ENCODE data around the gene SMAGP.
A peak's percentile ranks its signal among the peaks of the same experiment; 100 is the strongest.
"Not testable (repeated sequence)": the region's sequence is repeated elsewhere in the genome, so short reads cannot be mapped to it uniquely, and the experiment has no call there.

Gene SMAGP

GRCh38 chr12:51270067-51270950, at the start of gene SMAGP:
Gene SMAGP, minus strand, starts transcription at chr12:51270415. Its CDS starts 1,137 bp downstream, at chr12:51269278.
- H3K36me3 ChIP-seq (ENCODE audit: control insufficient read depth in 1 of 2, insufficient read depth in 2 of 2, low read length in 2 of 2), result peaks cover 0 to 2% of the 10 kb centered on the region in 2 donors
- H3K9ac ChIP-seq (ENCODE audit: low read depth in 1 of 2, low read length in 2 of 2), result peak within 1 kb of the TSS; percentile 62 to 84
- peak within 1 kb of the TSS; percentile 81 to 87 for H3K4me3 ChIP-seq (ENCODE audit: low read depth in 1 of 2, low read length in 2 of 2)
- H3K27ac ChIP-seq (ENCODE audit: low read depth, low read length), result peak within 1 kb of the TSS; percentile 83
- peaks cover 15 to 21% of the 10 kb centered on the region in 2 donors for H3K4me1 ChIP-seq (ENCODE audit: control insufficient read depth in 1 of 2, insufficient read depth in 2 of 2, low read length in 2 of 2)
- H3K9me3 ChIP-seq (ENCODE audit: control insufficient read depth in 1 of 2, low read length in 2 of 2), result no peaks in the 10 kb centered on the region
- H3K27me3 ChIP-seq (ENCODE audit: control insufficient read depth in 1 of 2, insufficient read depth in 2 of 2, low read length in 2 of 2), result no peaks in the 10 kb centered on the region

- Histone ChIP-seq H3K4me1 (ENCODE audit: control insufficient read depth in 1 of 2, insufficient read depth in 2 of 2, low read length in 2 of 2) (peaks cover 7 to 13% of the 10 kb centered on the region in 2 donors), H3K27ac (ENCODE audit: low read depth, low read length) (no peak overlapping the region), H3K4me3 (ENCODE audit: low read depth in 1 of 2, low read length in 2 of 2) (no peak overlapping the region), H3K9me3 (ENCODE audit: control insufficient read depth in 1 of 2, low read length in 2 of 2) (no peaks in the 10 kb centered on the region), H3K36me3 (ENCODE audit: control insufficient read depth in 1 of 2, insufficient read depth in 2 of 2, low read length in 2 of 2) (no peaks in the 10 kb centered on the region), H3K9ac (ENCODE audit: low read depth in 1 of 2, low read length in 2 of 2) (no peak overlapping the region), H3K27me3 (ENCODE audit: control insufficient read depth in 1 of 2, insufficient read depth in 2 of 2, low read length in 2 of 2) (no peaks in the 10 kb centered on the region)
Measured at GRCh38 chr12:51318846-51319599, 48.8 kb upstream of the SMAGP start.

GRCh38 chr12:51318057-51318806, 48.0 kb upstream of the SMAGP start:
- not testable (repeated sequence) for H3K9me3 ChIP-seq (ENCODE audit: control insufficient read depth in 1 of 2, low read length in 2 of 2); H3K36me3 ChIP-seq (ENCODE audit: control insufficient read depth in 1 of 2, insufficient read depth in 2 of 2, low read length in 2 of 2); H3K4me3 ChIP-seq (ENCODE audit: low read depth in 1 of 2, low read length in 2 of 2); H3K9ac ChIP-seq (ENCODE audit: low read depth in 1 of 2, low read length in 2 of 2); H3K27me3 ChIP-seq (ENCODE audit: control insufficient read depth in 1 of 2, insufficient read depth in 2 of 2, low read length in 2 of 2); H3K27ac ChIP-seq (ENCODE audit: low read depth, low read length)
- peaks cover 7 to 13% of the 10 kb centered on the region in 2 donors for H3K4me1 ChIP-seq (ENCODE audit: control insufficient read depth in 1 of 2, insufficient read depth in 2 of 2, low read length in 2 of 2)

GRCh38 chr12:51311389-51311788, 41.2 kb upstream of the SMAGP start:
- no peak overlapping the region for H3K9ac ChIP-seq (ENCODE audit: low read depth in 1 of 2, low read length in 2 of 2)
- H3K9me3 ChIP-seq (ENCODE audit: control insufficient read depth in 1 of 2, low read length in 2 of 2), result no peaks in the 10 kb centered on the region
- no peak overlapping the region for H3K4me3 ChIP-seq (ENCODE audit: low read depth in 1 of 2, low read length in 2 of 2)
- no peaks in the 10 kb centered on the region for H3K36me3 ChIP-seq (ENCODE audit: control insufficient read depth in 1 of 2, insufficient read depth in 2 of 2, low read length in 2 of 2)
- no peaks in the 10 kb centered on the region for H3K27me3 ChIP-seq (ENCODE audit: control insufficient read depth in 1 of 2, insufficient read depth in 2 of 2, low read length in 2 of 2)
- no peak overlapping the region for H3K27ac ChIP-seq (ENCODE audit: low read depth, low read length)
- H3K4me1 ChIP-seq (ENCODE audit: control insufficient read depth in 1 of 2, insufficient read depth in 2 of 2, low read length in 2 of 2), result peaks cover 14 to 18% of the 10 kb centered on the region in 2 donors

GRCh38 chr12:51307655-51308593, 37.7 kb upstream of the SMAGP start:
- no peak overlapping the region for H3K27ac ChIP-seq (ENCODE audit: low read depth, low read length)
- H3K9ac ChIP-seq (ENCODE audit: low read depth in 1 of 2, low read length in 2 of 2), result no peak overlapping the region
- H3K4me3 ChIP-seq (ENCODE audit: low read depth in 1 of 2, low read length in 2 of 2), result no peak overlapping the region
- H3K4me1 ChIP-seq (ENCODE audit: control insufficient read depth in 1 of 2, insufficient read depth in 2 of 2, low read length in 2 of 2), result peaks cover 14 to 18% of the 10 kb centered on the region in 2 donors
- H3K27me3 ChIP-seq (ENCODE audit: control insufficient read depth in 1 of 2, insufficient read depth in 2 of 2, low read length in 2 of 2), result no peaks in the 10 kb centered on the region
- no peaks in the 10 kb centered on the region for H3K36me3 ChIP-seq (ENCODE audit: control insufficient read depth in 1 of 2, insufficient read depth in 2 of 2, low read length in 2 of 2)
- no peaks in the 10 kb centered on the region for H3K9me3 ChIP-seq (ENCODE audit: control insufficient read depth in 1 of 2, low read length in 2 of 2)

- H3K4me1 ChIP-seq (ENCODE audit: control insufficient read depth in 1 of 2, insufficient read depth in 2 of 2, low read length in 2 of 2), result peaks cover 14 to 18% of the 10 kb centered on the region in 2 donors
- H3K4me3 ChIP-seq (ENCODE audit: low read depth in 1 of 2, low read length in 2 of 2), result no peak overlapping the region
- H3K9ac ChIP-seq (ENCODE audit: low read depth in 1 of 2, low read length in 2 of 2), result no peak overlapping the region
- H3K27me3 ChIP-seq (ENCODE audit: control insufficient read depth in 1 of 2, insufficient read depth in 2 of 2, low read length in 2 of 2), result no peaks in the 10 kb centered on the region
- H3K36me3 ChIP-seq (ENCODE audit: control insufficient read depth in 1 of 2, insufficient read depth in 2 of 2, low read length in 2 of 2), result peaks cover 0 to 7% of the 10 kb centered on the region in 2 donors
- no peaks in the 10 kb centered on the region for H3K9me3 ChIP-seq (ENCODE audit: control insufficient read depth in 1 of 2, low read length in 2 of 2)
- no peak overlapping the region for H3K27ac ChIP-seq (ENCODE audit: low read depth, low read length)
Measured at GRCh38 chr12:51306507-51306906, 36.3 kb upstream of the SMAGP start.

GRCh38 chr12:51300768-51301167, 30.6 kb upstream of the SMAGP start:
- not testable (repeated sequence) for H3K4me3 ChIP-seq (ENCODE audit: low read depth in 1 of 2, low read length in 2 of 2); H3K9me3 ChIP-seq (ENCODE audit: control insufficient read depth in 1 of 2, low read length in 2 of 2); H3K27me3 ChIP-seq (ENCODE audit: control insufficient read depth in 1 of 2, insufficient read depth in 2 of 2, low read length in 2 of 2); H3K9ac ChIP-seq (ENCODE audit: low read depth in 1 of 2, low read length in 2 of 2); H3K27ac ChIP-seq (ENCODE audit: low read depth, low read length); H3K4me1 ChIP-seq (ENCODE audit: control insufficient read depth in 1 of 2, insufficient read depth in 2 of 2, low read length in 2 of 2)
- H3K36me3 ChIP-seq (ENCODE audit: control insufficient read depth in 1 of 2, insufficient read depth in 2 of 2, low read length in 2 of 2), result peaks cover 6 to 10% of the 10 kb centered on the region in 2 donors

GRCh38 chr12:51295651-51296050, 25.4 kb upstream of the SMAGP start:
- no peaks in the 10 kb centered on the region for H3K9me3 ChIP-seq (ENCODE audit: control insufficient read depth in 1 of 2, low read length in 2 of 2)
- peaks cover 3 to 6% of the 10 kb centered on the region in 2 donors for H3K36me3 ChIP-seq (ENCODE audit: control insufficient read depth in 1 of 2, insufficient read depth in 2 of 2, low read length in 2 of 2)
- no peak overlapping the region for H3K27ac ChIP-seq (ENCODE audit: low read depth, low read length)
- no peaks in the 10 kb centered on the region for H3K27me3 ChIP-seq (ENCODE audit: control insufficient read depth in 1 of 2, insufficient read depth in 2 of 2, low read length in 2 of 2)
- no peak overlapping the region for H3K9ac ChIP-seq (ENCODE audit: low read depth in 1 of 2, low read length in 2 of 2)
- no peak overlapping the region for H3K4me3 ChIP-seq (ENCODE audit: low read depth in 1 of 2, low read length in 2 of 2)
- no peaks in the 10 kb centered on the region for H3K4me1 ChIP-seq (ENCODE audit: control insufficient read depth in 1 of 2, insufficient read depth in 2 of 2, low read length in 2 of 2)

- not testable (repeated sequence) for H3K4me1 ChIP-seq (ENCODE audit: control insufficient read depth in 1 of 2, insufficient read depth in 2 of 2, low read length in 2 of 2); H3K9ac ChIP-seq (ENCODE audit: low read depth in 1 of 2, low read length in 2 of 2); H3K9me3 ChIP-seq (ENCODE audit: control insufficient read depth in 1 of 2, low read length in 2 of 2); H3K4me3 ChIP-seq (ENCODE audit: low read depth in 1 of 2, low read length in 2 of 2); H3K27ac ChIP-seq (ENCODE audit: low read depth, low read length); H3K27me3 ChIP-seq (ENCODE audit: control insufficient read depth in 1 of 2, insufficient read depth in 2 of 2, low read length in 2 of 2); H3K36me3 ChIP-seq (ENCODE audit: control insufficient read depth in 1 of 2, insufficient read depth in 2 of 2, low read length in 2 of 2)
Measured at GRCh38 chr12:51294097-51294496, 23.9 kb upstream of the SMAGP start.

Data from duodenal mucosa (tissue), 2 donors.